CD4-positive, alpha-beta T cell treated with Interleukin-12 subunit alpha and Interleukin-12 subunit beta, for 1 hour (primary cell): ENCODE results near the gene GAREM2.

Source experiments
- DNase-seq: peaks from one replicate; pipeline ENCODE4 v3.0.0-alpha.2; 2020

GAREM2 gene

GRCh38 chr2:26189751-26190150 lies 16.9 kb downstream of the GAREM2 start:
- DNase-seq: no peak

GRCh38 chr2:26190369-26190768 lies 17.5 kb downstream of the GAREM2 start:
- DNase-seq: no peak

- no peak for DNase-seq
Measured at GRCh38 chr2:26191316-26192159, 18.6 kb downstream of the GAREM2 start.

- DNase-seq: no peak
Measured at GRCh38 chr2:26193578-26194231, 20.8 kb downstream of the GAREM2 start.

GRCh38 chr2:26195040-26195984 lies 22.4 kb downstream of the GAREM2 start:
- DNase-seq: no peak

- DNase-seq: no peak
Measured at GRCh38 chr2:26196683-26197418, 24.0 kb downstream of the GAREM2 start.

- no peak for DNase-seq
Measured at GRCh38 chr2:26197516-26197915, 24.6 kb downstream of the GAREM2 start.

- no peak for DNase-seq
Measured at GRCh38 chr2:26202981-26203490, 30.1 kb downstream of the GAREM2 start.

- DNase-seq: no peak
Measured at GRCh38 chr2:26203906-26204305, 31.0 kb downstream of the GAREM2 start.

GRCh38 chr2:26212011-26212410 lies 39.1 kb downstream of the GAREM2 start:
- DNase-seq: no peak

- no peak for DNase-seq
Measured at GRCh38 chr2:26214759-26215158, 41.9 kb downstream of the GAREM2 start.

GRCh38 chr2:26215833-26216232 lies 42.9 kb downstream of the GAREM2 start:
- no peak for DNase-seq

GRCh38 chr2:26216587-26216986 lies 43.7 kb downstream of the GAREM2 start:
- no peak for DNase-seq

GRCh38 chr2:26217720-26218119 lies 44.8 kb downstream of the GAREM2 start:
- no peak for DNase-seq

GRCh38 chr2:26223018-26223417 lies 50.1 kb downstream of the GAREM2 start:
- no peak for DNase-seq

GRCh38 chr2:26224095-26224494 lies 51.2 kb downstream of the GAREM2 start:
- DNase-seq: no peak

GRCh38 chr2:26229595-26229994 lies 56.7 kb downstream of the GAREM2 start:
- DNase-seq: no peak

- DNase-seq: no peak
Measured at GRCh38 chr2:26230806-26231205, 57.9 kb downstream of the GAREM2 start.

GRCh38 chr2:26235089-26235488 lies 62.2 kb downstream of the GAREM2 start:
- no peak for DNase-seq

GRCh38 chr2:26237868-26238267 lies 65.0 kb downstream of the GAREM2 start:
- DNase-seq: no peak

- no peak for DNase-seq
Measured at GRCh38 chr2:26238311-26238958, 65.5 kb downstream of the GAREM2 start.
